Measurements from ENCODE around the gene REX1BD. TPM values are rescaled to one million over a fixed set of nuclear protein-coding genes. Genes with fewer than 3 reads are reported as not detected.
A peak's percentile ranks its signal among the peaks of the same experiment; 100 is the strongest.

Gene REX1BD
- total and polyA plus RNA-seq, 12 donors, result 8.8 to 268 (median 91.8) TPM

GRCh38 chr19:18594824-18595373 is 6.3 kb downstream of the REX1BD start:
- Histone ChIP-seq H3K27ac (peak overlapping the region in 1 of 5 donors; percentile 38), H3K36me3 (replicated peaks in 1 of 2) (peaks cover 0 to 4% of the 10 kb centered on the region in 2 donors), H3K4me3 (no peak overlapping the region), H3K27me3 (no peaks in the 10 kb centered on the region), H3K4me1 (replicated peaks in 1 of 2) (peaks cover 0 to 24% of the 10 kb centered on the region in 2 donors), H3K9me3 (replicated peaks in 1 of 3) (no peaks in the 10 kb centered on the region)
- no peak for TF ChIP-seq CTCF (IDR thresholded peaks at IDR 0.05)
- no peak for TF ChIP-seq POLR2A (IDR thresholded peaks at IDR 0.05)
- intact Hi-C loops (cut with DNase I), result loop anchor here (5.0 to 10.0 kb wide), 3 partner anchors 140 to 252 kb away; no protein-coding TSS in a partner anchor
- no peak for DNase-seq
- 16 to 38% (median 33%) methylated on average over 14 to 26 of the region's 26 CpGs for WGBS, 4 donors

- Histone ChIP-seq H3K9me3 (replicated peaks in 1 of 3) (no peaks in the 10 kb centered on the region), H3K4me3 (no peak overlapping the region), H3K36me3 (replicated peaks in 1 of 2) (peaks cover 0 to 4% of the 10 kb centered on the region in 2 donors), H3K4me1 (replicated peaks in 1 of 2) (peaks cover 0 to 23% of the 10 kb centered on the region in 2 donors), H3K27ac (no peak overlapping the region), H3K27me3 (no peaks in the 10 kb centered on the region)
- intact Hi-C loops (cut with DNase I), result loop anchor here in 1 of 2 donors (10.0 kb wide), 2 partner anchors 141 to 249 kb away; no protein-coding TSS in a partner anchor
- TF ChIP-seq POLR2A (IDR thresholded peaks at IDR 0.05), result no peak
- TF ChIP-seq CTCF (IDR thresholded peaks at IDR 0.05), result no peak
- WGBS, 4 donors, result 61 to 89% (median 78%) methylated on average over 5 to 6 of the region's 6 CpGs
- no peak for DNase-seq
Observed at GRCh38 chr19:18595475-18595874, 6.9 kb downstream of the REX1BD start.

- intact Hi-C loops (cut with DNase I), result loop anchor here in 1 of 2 donors (10.0 kb wide), 2 partner anchors 142 to 248 kb away; no protein-coding TSS in a partner anchor
- 5 to 15% (median 6%) methylated on average over 16 to 21 of the region's 21 CpGs; no CpG with 5 or more reads in 1 of the 4 donors for WGBS, 4 donors
- Histone ChIP-seq H3K4me1 (replicated peaks in 1 of 2) (peaks cover 0 to 23% of the 10 kb centered on the region in 2 donors), H3K4me3 (peak overlapping the region in 1 of 4 donors; percentile 26), H3K9me3 (replicated peaks in 1 of 3) (no peaks in the 10 kb centered on the region), H3K27ac (peak overlapping the region in 1 of 5 donors; percentile 29), H3K27me3 (no peaks in the 10 kb centered on the region), H3K36me3 (replicated peaks in 1 of 2) (no peaks in the 10 kb centered on the region)
- peak; percentile 81 to 91 (median 87) for DNase-seq
- TF ChIP-seq POLR2A (IDR thresholded peaks at IDR 0.05), result no peak
- no peak for TF ChIP-seq CTCF (IDR thresholded peaks at IDR 0.05)
Observed at GRCh38 chr19:18596752-18597157, 8.2 kb downstream of the REX1BD start.

- Histone ChIP-seq H3K9me3 (replicated peaks in 1 of 3) (no peaks in the 10 kb centered on the region), H3K4me3 (no peak overlapping the region), H3K27me3 (no peaks in the 10 kb centered on the region), H3K36me3 (replicated peaks in 1 of 2) (no peaks in the 10 kb centered on the region), H3K27ac (no peak overlapping the region), H3K4me1 (replicated peaks in 1 of 2) (peaks cover 0 to 23% of the 10 kb centered on the region in 2 donors)
- no peak for DNase-seq
- TF ChIP-seq CTCF (IDR thresholded peaks at IDR 0.05) (no peak), POLR2A (IDR thresholded peaks at IDR 0.05) (no peak)
- WGBS, 4 donors, result 41 to 78% (median 48%) methylated on average over 8 to 25 of the region's 25 CpGs
- intact Hi-C loops (cut with DNase I), result loop anchor here in 1 of 2 donors (10.0 kb wide), 2 partner anchors 143 to 247 kb away; no protein-coding TSS in a partner anchor
Observed at GRCh38 chr19:18597809-18598660, 9.4 kb downstream of the REX1BD start.
